ENCODE data around the gene ARHGEF9.

Gene ARHGEF9

DNA sequence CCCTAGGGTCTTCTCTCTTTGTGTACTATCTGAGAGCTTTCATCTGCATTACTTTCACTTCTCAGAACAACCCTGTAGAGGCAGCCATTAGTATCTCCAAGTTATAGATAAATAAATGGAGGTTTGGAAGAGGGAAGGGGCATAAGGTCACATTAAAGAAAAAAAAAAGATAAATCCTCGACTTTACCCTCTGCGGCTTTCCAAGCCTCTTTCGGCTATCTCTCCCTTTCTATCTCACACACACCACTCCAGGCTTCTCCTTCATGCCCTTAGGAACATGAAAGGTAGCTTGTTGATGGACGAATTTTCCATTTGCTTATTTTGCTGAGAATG, 660 bp upstream of the ARHGEF9 start:
- TF ChIP-seq, protein P1, sequence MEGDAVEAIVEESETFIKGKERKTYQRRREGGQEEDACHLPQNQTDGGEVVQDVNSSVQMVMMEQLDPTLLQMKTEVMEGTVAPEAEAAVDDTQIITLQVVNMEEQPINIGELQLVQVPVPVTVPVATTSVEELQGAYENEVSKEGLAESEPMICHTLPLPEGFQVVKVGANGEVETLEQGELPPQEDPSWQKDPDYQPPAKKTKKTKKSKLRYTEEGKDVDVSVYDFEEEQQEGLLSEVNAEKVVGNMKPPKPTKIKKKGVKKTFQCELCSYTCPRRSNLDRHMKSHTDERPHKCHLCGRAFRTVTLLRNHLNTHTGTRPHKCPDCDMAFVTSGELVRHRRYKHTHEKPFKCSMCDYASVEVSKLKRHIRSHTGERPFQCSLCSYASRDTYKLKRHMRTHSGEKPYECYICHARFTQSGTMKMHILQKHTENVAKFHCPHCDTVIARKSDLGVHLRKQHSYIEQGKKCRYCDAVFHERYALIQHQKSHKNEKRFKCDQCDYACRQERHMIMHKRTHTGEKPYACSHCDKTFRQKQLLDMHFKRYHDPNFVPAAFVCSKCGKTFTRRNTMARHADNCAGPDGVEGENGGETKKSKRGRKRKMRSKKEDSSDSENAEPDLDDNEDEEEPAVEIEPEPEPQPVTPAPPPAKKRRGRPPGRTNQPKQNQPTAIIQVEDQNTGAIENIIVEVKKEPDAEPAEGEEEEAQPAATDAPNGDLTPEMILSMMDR (IDR thresholded peaks at IDR 0.05; ENCODE audit: low read depth, low read length): no peak
- peak overlapping the region; percentile 47; the same call in 1 of the 2 replicates for H3K4me3 ChIP-seq (ENCODE audit: low read depth, low read length)

DNA sequence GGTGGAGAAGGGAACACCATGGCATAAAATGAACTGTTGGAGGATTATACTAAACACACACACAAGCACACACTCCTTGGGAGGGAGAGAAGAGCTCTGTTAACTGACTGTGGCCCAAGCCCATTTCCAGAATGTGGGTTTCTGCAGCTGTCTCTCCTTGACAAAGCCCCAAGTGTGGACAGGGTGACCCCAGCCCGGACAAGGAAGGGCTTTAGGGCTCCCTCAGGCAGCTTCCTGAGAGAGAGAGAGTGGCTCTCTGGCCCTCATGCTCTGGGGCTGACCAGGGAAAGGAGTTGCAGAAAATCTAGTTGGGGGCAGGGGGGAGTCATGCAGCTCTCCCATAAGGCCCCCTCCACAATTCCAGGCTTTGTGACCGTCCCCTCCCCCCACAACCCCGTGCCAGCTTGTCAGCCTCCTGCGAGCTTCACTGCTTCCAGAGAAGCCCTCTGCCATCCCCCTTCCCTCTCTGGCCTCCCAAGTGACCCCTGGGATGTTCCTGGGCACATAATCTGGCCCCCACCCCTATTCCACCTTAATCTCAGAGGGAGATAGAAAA, 590 bp downstream of the ARHGEF9 start:
- H3K4me3 ChIP-seq (ENCODE audit: low read depth, low read length): peak overlapping the region; percentile 47
- TF ChIP-seq, protein P1 (IDR thresholded peaks at IDR 0.05; ENCODE audit: low read depth, low read length): no peak

- H3K4me3 ChIP-seq (ENCODE audit: low read depth, low read length): no peak overlapping the region
- TF ChIP-seq, protein P1 (IDR thresholded peaks at IDR 0.05; ENCODE audit: low read depth, low read length): no peak
Observed at GRCh38 chrX:63782515-63782914, 2.5 kb downstream of the ARHGEF9 start.

- TF ChIP-seq, protein P1 (IDR thresholded peaks at IDR 0.05; ENCODE audit: low read depth, low read length): no peak
- H3K4me3 ChIP-seq (ENCODE audit: low read depth, low read length): no peak overlapping the region
Observed at GRCh38 chrX:63768760-63769159, 16.3 kb downstream of the ARHGEF9 start.

GRCh38 chrX:63765712-63766111, 19.3 kb downstream of the ARHGEF9 start:
- TF ChIP-seq, protein P1 (IDR thresholded peaks at IDR 0.05; ENCODE audit: low read depth, low read length): no peak
- H3K4me3 ChIP-seq (ENCODE audit: low read depth, low read length): no peak overlapping the region

DNA sequence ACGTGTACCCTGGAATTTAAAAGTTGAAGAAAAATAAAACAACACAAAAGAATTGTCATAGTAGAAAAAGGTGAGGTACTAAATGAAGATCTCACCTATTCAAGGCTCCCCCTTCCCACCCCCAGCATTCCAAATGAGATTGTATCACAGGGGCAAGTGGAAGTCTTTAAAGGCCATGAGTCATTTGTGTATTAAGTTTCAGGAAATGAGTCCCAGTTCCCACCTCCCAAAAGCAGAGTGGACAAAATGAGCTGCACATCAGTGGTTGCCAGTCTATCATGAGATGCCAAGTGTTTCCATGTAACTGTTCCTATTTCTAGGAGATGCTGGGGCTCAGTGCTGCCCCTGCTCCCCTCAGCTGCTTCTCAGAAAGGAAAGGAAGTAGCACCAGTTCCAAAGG, 20.1 kb downstream of the ARHGEF9 start:
- H3K4me3 ChIP-seq (ENCODE audit: low read depth, low read length): no peak overlapping the region
- TF ChIP-seq, protein P1 (IDR thresholded peaks at IDR 0.05; ENCODE audit: low read depth, low read length): no peak

GRCh38 chrX:63761639-63762038, 23.4 kb downstream of the ARHGEF9 start:
- H3K4me3 ChIP-seq (ENCODE audit: low read depth, low read length): no peak overlapping the region
- TF ChIP-seq, protein P1 (IDR thresholded peaks at IDR 0.05; ENCODE audit: low read depth, low read length): no peak

All from WI38 (cell line).